ENCODE data around the gene PSMD7. TPM values are rescaled to one million over a fixed set of nuclear protein-coding genes. Genes with fewer than 3 reads are reported as not detected.

PSMD7 gene
- 117 TPM for polyA plus RNA-seq (2013, experiment 1 of 2)
- 115 TPM for polyA plus RNA-seq (2013, experiment 2 of 2)

DNA sequence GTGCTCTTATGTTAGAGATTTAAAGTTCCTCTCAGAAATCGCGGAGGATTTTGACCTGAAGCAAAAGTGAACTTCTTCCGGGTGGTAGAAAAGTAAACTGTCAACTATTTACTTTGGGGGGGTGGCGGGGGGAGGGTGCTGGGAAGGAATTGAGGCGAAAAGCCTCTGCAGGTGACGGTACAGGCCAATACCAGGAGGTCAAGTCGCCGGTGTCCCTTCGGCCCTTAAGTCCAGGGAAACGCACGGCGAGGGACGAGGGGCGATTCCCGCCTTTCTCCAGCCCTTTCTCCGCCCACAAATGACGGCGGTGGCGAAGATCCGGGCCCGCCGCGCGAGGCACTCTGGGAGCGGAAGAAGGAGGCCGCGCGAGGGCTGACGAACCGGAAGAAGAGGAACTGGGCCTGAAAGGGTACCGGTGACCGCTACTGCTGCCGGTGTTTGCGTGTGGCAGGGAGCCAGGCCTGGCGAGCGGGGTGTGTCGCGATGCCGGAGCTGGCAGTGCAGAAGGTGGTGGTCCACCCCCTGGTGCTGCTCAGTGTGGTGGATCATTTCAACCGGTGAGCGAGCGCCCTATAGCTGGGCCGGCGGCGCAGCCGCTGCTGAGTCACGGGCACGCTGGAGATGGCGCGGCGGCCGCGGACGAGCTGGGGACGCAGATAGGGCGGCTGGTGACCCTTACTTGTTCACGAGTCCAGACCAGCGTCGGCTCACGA lies at the start of gene PSMD7:
PSMD7 (plus strand) TSS at position 383 of the 713 bp plus-strand sequence; CDS start at position 484, 101 bp downstream.
- Histone ChIP-seq H2BK15ac (ENCODE audit: low read depth, poor library complexity, severe bottlenecking) (peak within 1 kb of the TSS; percentile 88), H3K18ac (ENCODE audit: low read depth in 1 of 2, low read length in 2 of 2) (peak within 1 kb of the TSS; percentile 96 to 100), H2BK5ac (ENCODE audit: low read depth, low read length, poor library complexity, severe bottlenecking) (peak within 1 kb of the TSS; percentile 74), H3K9me3 (ENCODE audit: control insufficient read depth, low read length) (peaks cover 3% of the 10 kb centered on the region), H3K23ac (ENCODE audit: low read length in 2 of 2) (peak within 1 kb of the TSS; percentile 70 to 76), H4K91ac (ENCODE audit: low read length) (peak within 1 kb of the TSS; percentile 99), H3K4me2 (ENCODE audit: low read length, poor library complexity, severe bottlenecking) (peak within 1 kb of the TSS; percentile 92), H3K36me3 (ENCODE audit: control insufficient read depth in 1 of 2, insufficient read depth in 2 of 2, low read depth in 1 of 2, low read length in 2 of 2) (peaks cover 3 to 34% of the 10 kb centered on the region in 2 experiments), H3K27me3 (ENCODE audit: control insufficient read depth in 1 of 2, insufficient read depth in 1 of 2, low read length in 2 of 2) (no peaks in the 10 kb centered on the region), H3K4me3 (ENCODE audit: insufficient read depth in 1 of 2, low read depth in 1 of 2, low read length in 2 of 2) (peak within 1 kb of the TSS; percentile 86 to 97), H2BK12ac (ENCODE audit: low read length in 2 of 2) (peak within 1 kb of the TSS; percentile 31 to 49), H3K79me1 (replicated peaks; ENCODE audit: low read length, poor library complexity, severe bottlenecking) (peaks cover 8% of the 10 kb centered on the region), H2BK120ac (ENCODE audit: low read depth, low read length) (peak within 1 kb of the TSS; percentile 88), H3K14ac (ENCODE audit: low read length in 2 of 2) (peak within 1 kb of the TSS; percentile 78 to 86), H3K27ac (ENCODE audit: low read length, poor library complexity, severe bottlenecking) (peak within 1 kb of the TSS; percentile 78), H3K4me1 (ENCODE audit: control insufficient read depth, insufficient read depth, low read depth, low read length) (peaks cover 10% of the 10 kb centered on the region), H2AFZ (ENCODE audit: low read depth, low read length) (peak within 1 kb of the TSS; percentile 67), H4K8ac (ENCODE audit: low read length) (peak within 1 kb of the TSS; percentile 100), H3K4ac (ENCODE audit: low read depth in 1 of 2, low read length in 2 of 2) (peak within 1 kb of the TSS; percentile 90 to 99), H3K9ac (ENCODE audit: low read length) (peak within 1 kb of the TSS; percentile 99), H2AK5ac (ENCODE audit: low read length, severe bottlenecking) (peak within 1 kb of the TSS; percentile 53)
- DNase-seq: peak; percentile 94
- WGBS: under 1% methylated on average over 58 of the region's 60 CpGs

DNA sequence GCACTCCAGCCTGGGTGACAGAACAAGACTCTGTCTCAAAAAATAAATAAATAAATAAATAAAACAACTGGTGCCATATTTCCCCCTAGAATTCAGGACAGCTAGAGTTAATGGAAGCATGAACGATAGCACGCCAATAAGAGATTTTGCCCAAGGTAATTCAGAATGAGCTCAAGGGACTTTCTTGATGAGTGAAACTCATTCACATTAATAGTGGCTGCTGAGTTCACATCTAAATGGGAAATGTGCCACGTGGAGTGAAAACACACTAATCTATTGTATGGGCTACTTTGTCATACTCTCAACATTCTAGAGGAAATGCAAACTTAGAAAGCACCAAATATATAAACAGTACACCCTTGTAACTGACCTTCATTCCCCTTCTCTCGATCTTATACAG lies 47.4 kb upstream of the PSMD7 start:
- H3K9ac ChIP-seq (ENCODE audit: low read length): no peak overlapping the region
- peaks cover 1% of the 10 kb centered on the region for H3K4me1 ChIP-seq (ENCODE audit: control insufficient read depth, insufficient read depth, low read depth, low read length)
- H3K14ac ChIP-seq (ENCODE audit: low read length in 2 of 2): no peak overlapping the region
- no peak overlapping the region for H2AK5ac ChIP-seq (ENCODE audit: low read length, severe bottlenecking)
- H4K8ac ChIP-seq (ENCODE audit: low read length): no peak overlapping the region
- DNase-seq: no peak
- no peak overlapping the region for H2AFZ ChIP-seq (ENCODE audit: low read depth, low read length)
- H3K23ac ChIP-seq (ENCODE audit: low read length in 2 of 2): no peak overlapping the region
- H2BK12ac ChIP-seq (ENCODE audit: low read length in 2 of 2): no peak overlapping the region
- H3K79me1 ChIP-seq (replicated peaks; ENCODE audit: low read length, poor library complexity, severe bottlenecking): no peaks in the 10 kb centered on the region
- no peak overlapping the region for H3K4me3 ChIP-seq (ENCODE audit: insufficient read depth in 1 of 2, low read depth in 1 of 2, low read length in 2 of 2)
- H3K27ac ChIP-seq (ENCODE audit: low read length, poor library complexity, severe bottlenecking): no peak overlapping the region
- H3K9me3 ChIP-seq (ENCODE audit: control insufficient read depth, low read length): no peaks in the 10 kb centered on the region
- no peak overlapping the region for H2BK5ac ChIP-seq (ENCODE audit: low read depth, low read length, poor library complexity, severe bottlenecking)
- no peaks in the 10 kb centered on the region for H3K27me3 ChIP-seq (ENCODE audit: control insufficient read depth in 1 of 2, insufficient read depth in 1 of 2, low read length in 2 of 2)
- WGBS: 78% methylated on average over 3 of the region's 4 CpGs
- no peaks in the 10 kb centered on the region for H3K36me3 ChIP-seq (ENCODE audit: control insufficient read depth in 1 of 2, insufficient read depth in 2 of 2, low read depth in 1 of 2, low read length in 2 of 2)
- no peak overlapping the region for H3K18ac ChIP-seq (ENCODE audit: low read depth in 1 of 2, low read length in 2 of 2)
- no peak overlapping the region for H2BK15ac ChIP-seq (ENCODE audit: low read depth, poor library complexity, severe bottlenecking)
- H4K91ac ChIP-seq (ENCODE audit: low read length): no peak overlapping the region
- H3K4ac ChIP-seq (ENCODE audit: low read depth in 1 of 2, low read length in 2 of 2): no peak overlapping the region
- no peak overlapping the region for H3K4me2 ChIP-seq (ENCODE audit: low read length, poor library complexity, severe bottlenecking)
- H2BK120ac ChIP-seq (ENCODE audit: low read depth, low read length): no peak overlapping the region

DNA sequence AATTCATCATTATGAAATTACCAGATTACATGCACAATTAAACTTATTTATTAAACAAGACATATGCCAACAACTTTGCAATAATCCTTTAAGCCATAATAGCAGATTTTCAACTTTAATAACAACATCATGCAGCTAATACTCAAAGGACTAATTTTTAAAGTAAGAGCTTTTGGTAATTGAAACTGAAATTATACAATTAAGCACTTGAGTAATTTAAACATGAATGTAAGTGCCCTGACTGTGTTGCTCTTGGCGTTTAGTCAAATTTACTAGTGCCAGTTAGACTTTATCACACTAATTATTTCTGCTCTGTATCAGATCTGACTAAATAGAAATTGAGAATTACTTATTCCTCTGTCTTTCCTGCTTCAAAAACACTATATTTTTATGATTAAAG lies 46.8 kb upstream of the PSMD7 start:
- Histone ChIP-seq H3K9me3 (ENCODE audit: control insufficient read depth, low read length) (no peaks in the 10 kb centered on the region), H4K91ac (ENCODE audit: low read length) (no peak overlapping the region), H2BK5ac (ENCODE audit: low read depth, low read length, poor library complexity, severe bottlenecking) (no peak overlapping the region), H3K27ac (ENCODE audit: low read length, poor library complexity, severe bottlenecking) (no peak overlapping the region), H3K9ac (ENCODE audit: low read length) (no peak overlapping the region), H3K4me1 (ENCODE audit: control insufficient read depth, insufficient read depth, low read depth, low read length) (peaks cover 1% of the 10 kb centered on the region), H3K14ac (ENCODE audit: low read length in 2 of 2) (no peak overlapping the region), H3K4ac (ENCODE audit: low read depth in 1 of 2, low read length in 2 of 2) (no peak overlapping the region), H3K79me1 (replicated peaks; ENCODE audit: low read length, poor library complexity, severe bottlenecking) (no peaks in the 10 kb centered on the region), H3K27me3 (ENCODE audit: control insufficient read depth in 1 of 2, insufficient read depth in 1 of 2, low read length in 2 of 2) (no peaks in the 10 kb centered on the region), H4K8ac (ENCODE audit: low read length) (no peak overlapping the region), H2BK15ac (ENCODE audit: low read depth, poor library complexity, severe bottlenecking) (no peak overlapping the region), H3K4me2 (ENCODE audit: low read length, poor library complexity, severe bottlenecking) (no peak overlapping the region), H3K36me3 (ENCODE audit: control insufficient read depth in 1 of 2, insufficient read depth in 2 of 2, low read depth in 1 of 2, low read length in 2 of 2) (no peaks in the 10 kb centered on the region), H3K4me3 (ENCODE audit: insufficient read depth in 1 of 2, low read depth in 1 of 2, low read length in 2 of 2) (no peak overlapping the region), H2AFZ (ENCODE audit: low read depth, low read length) (no peak overlapping the region), H2AK5ac (ENCODE audit: low read length, severe bottlenecking) (no peak overlapping the region), H3K23ac (ENCODE audit: low read length in 2 of 2) (no peak overlapping the region), H2BK120ac (ENCODE audit: low read depth, low read length) (no peak overlapping the region), H3K18ac (ENCODE audit: low read depth in 1 of 2, low read length in 2 of 2) (no peak overlapping the region), H2BK12ac (ENCODE audit: low read length in 2 of 2) (no peak overlapping the region)
- 100% methylated on average over 1 of the region's 1 CpG for WGBS
- DNase-seq: no peak

DNA sequence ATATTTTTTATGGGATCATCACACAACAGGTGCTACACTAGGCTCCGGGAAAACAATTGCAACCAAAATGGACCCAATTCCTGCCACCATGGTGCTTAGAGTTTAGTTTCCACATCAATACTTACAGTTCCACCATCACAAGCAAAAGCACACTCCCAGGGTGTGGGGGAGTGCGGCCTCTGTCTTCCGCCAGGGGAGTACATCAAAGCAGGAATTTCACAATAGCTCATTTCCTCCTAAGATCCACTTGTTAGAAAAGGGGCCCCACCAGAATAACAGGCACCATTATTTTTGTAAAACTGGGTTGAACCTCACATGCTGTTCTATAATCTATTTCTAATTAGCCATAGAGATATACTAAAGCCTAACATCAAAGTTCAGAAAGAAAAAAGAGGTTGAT lies 44.3 kb upstream of the PSMD7 start:
- Histone ChIP-seq H2BK12ac (ENCODE audit: low read length in 2 of 2) (no peak overlapping the region), H3K9me3 (ENCODE audit: control insufficient read depth, low read length) (no peaks in the 10 kb centered on the region), H2AK5ac (ENCODE audit: low read length, severe bottlenecking) (no peak overlapping the region), H3K27me3 (ENCODE audit: control insufficient read depth in 1 of 2, insufficient read depth in 1 of 2, low read length in 2 of 2) (no peaks in the 10 kb centered on the region), H3K14ac (ENCODE audit: low read length in 2 of 2) (no peak overlapping the region), H3K4me3 (ENCODE audit: insufficient read depth in 1 of 2, low read depth in 1 of 2, low read length in 2 of 2) (no peak overlapping the region), H4K8ac (ENCODE audit: low read length) (no peak overlapping the region), H2BK120ac (ENCODE audit: low read depth, low read length) (no peak overlapping the region), H3K4me1 (ENCODE audit: control insufficient read depth, insufficient read depth, low read depth, low read length) (peaks cover 1% of the 10 kb centered on the region), H3K18ac (ENCODE audit: low read depth in 1 of 2, low read length in 2 of 2) (no peak overlapping the region), H3K9ac (ENCODE audit: low read length) (no peak overlapping the region), H3K36me3 (ENCODE audit: control insufficient read depth in 1 of 2, insufficient read depth in 2 of 2, low read depth in 1 of 2, low read length in 2 of 2) (no peaks in the 10 kb centered on the region), H2BK15ac (ENCODE audit: low read depth, poor library complexity, severe bottlenecking) (no peak overlapping the region), H2AFZ (ENCODE audit: low read depth, low read length) (no peak overlapping the region), H3K79me1 (replicated peaks; ENCODE audit: low read length, poor library complexity, severe bottlenecking) (no peaks in the 10 kb centered on the region), H3K4ac (ENCODE audit: low read depth in 1 of 2, low read length in 2 of 2) (no peak overlapping the region), H3K4me2 (ENCODE audit: low read length, poor library complexity, severe bottlenecking) (no peak overlapping the region), H3K27ac (ENCODE audit: low read length, poor library complexity, severe bottlenecking) (no peak overlapping the region), H3K23ac (ENCODE audit: low read length in 2 of 2) (no peak overlapping the region), H2BK5ac (ENCODE audit: low read depth, low read length, poor library complexity, severe bottlenecking) (no peak overlapping the region), H4K91ac (ENCODE audit: low read length) (no peak overlapping the region)
- WGBS: 75% methylated on average over 3 of the region's 3 CpGs
- DNase-seq: no peak
